MM.1S (cell line): Measurements from ENCODE around the gene IDH3G.

Source experiments
- CTCF ChIP-seq: fragments of 300-600 bp; sonication (generic); IDR thresholded peaks from 2 replicates; pipeline ENCODE4 v1.5.1; 2016; ENCODE audit warnings: antibody characterized with exemption, low read length, mixed read lengths
- EZH2phosphoT487 ChIP-seq: fragments of 300-600 bp; sonication (generic); IDR thresholded peaks from 2 replicates; pipeline ENCODE4 v1.6.1; 2018; ENCODE audit warnings: antibody characterized with exemption, low read length

- TF ChIP-seq CTCF (no peak), EZH2phosphoT487 (no peak)
Measured at GRCh38 chrX:153824348-153824747, 30.2 kb upstream of the IDH3G start.
